Endothelial cell of umbilical vein (primary cell): ENCODE results near the gene CTU2. TPM values are rescaled to one million over a fixed set of nuclear protein-coding genes. Genes with fewer than 3 reads are reported as not detected.

Source experiments
- BruUV-seq: library from RNA; stranded (reverse); fragments of 400-500 nt; replicated peaks from 2 replicates; lab custom pipeline; 2021; lab: Mats Ljungman, UMichigan
- CTCF ChIA-PET: fragments of 300-600, 350-600 bp; sonication (Branson Sonifier 250); formaldehyde crosslinking; loops from one replicate; lab custom pipeline; 2021; ENCODE audit warnings: antibody characterized with exemption, inconsistent platforms; lab: Charles Lee
- POLR2A ChIA-PET: fragments of 300-600, 350-600 bp; sonication (Branson Sonifier 250); formaldehyde crosslinking; loops from one replicate; lab custom pipeline; 2021; ENCODE audit warnings: antibody characterized with exemption, inconsistent platforms; lab: Charles Lee
- DNase-seq: peaks from one replicate; pipeline ENCODE4 v3.0.0-alpha.2; 2011; ENCODE audit warnings: low read depth, low spot score
- FAIRE-seq: peaks from 2 replicates; lab custom pipeline; 2011; peaks lifted over from hg19 to GRCh38; lab: Jason Lieb, UNC
- H2AFZ ChIP-seq: 2 replicates; pipeline ENCODE4 v1.6.0; 2012; ENCODE audit warnings: low read depth, low read length, control low read depth, inconsistent platforms
- H3K27ac ChIP-seq: 2 replicates; pipeline ENCODE4 v1.5.1; 2011; ENCODE audit warnings: low read depth, mild to moderate bottlenecking, control low read depth, low read length, moderate library complexity; ENCODE audit not compliant: insufficient read depth
- H3K27me3 ChIP-seq, 2 experiments: 2 replicates each; pipeline versions ENCODE4 v1.6.0 to v1.6.1; 2011; ENCODE audit warnings: low read length in 2 of 2, mixed read lengths in 1 of 2; ENCODE audit not compliant: control insufficient read depth in 2 of 2, insufficient read depth in 2 of 2
- H3K36me3 ChIP-seq, 2 experiments: 2 replicates in 1 of 2; 3 replicates in 1 of 2; pipeline ENCODE4 v1.5.1; 2011; ENCODE audit warnings: low read length in 2 of 2, mild to moderate bottlenecking in 1 of 2, moderate library complexity in 1 of 2; ENCODE audit not compliant: control insufficient read depth in 2 of 2, insufficient read depth in 2 of 2; ENCODE audit errors: extremely low read depth in 1 of 2
- H3K4me1 ChIP-seq: 3 replicates; pipeline ENCODE4 v1.5.1; 2011; ENCODE audit warnings: mild to moderate bottlenecking, low read length; ENCODE audit not compliant: control insufficient read depth, insufficient read depth; ENCODE audit errors: extremely low read depth
- H3K4me2 ChIP-seq: 2 replicates; pipeline ENCODE4 v1.6.1; 2011; ENCODE audit warnings: low read length, control low read depth, mixed read lengths; ENCODE audit not compliant: insufficient read depth
- H3K4me3 ChIP-seq, 3 experiments: fragments of 200-600 bp in 1 of 3; sonication (generic), shearing (Covaris generic) in 1 of 3; replicated peaks in 1 of 3; 2 replicates each; pipeline ENCODE4 v1.5.1; 2011 to 2016; ENCODE audit warnings: control low read depth in 3 of 3, low read length in 3 of 3, mild to moderate bottlenecking in 2 of 3, inconsistent platforms in 1 of 3, low read depth in 1 of 3, moderate library complexity in 1 of 3; ENCODE audit not compliant: insufficient read depth in 1 of 3
- H3K79me2 ChIP-seq: 2 replicates; pipeline ENCODE4 v1.6.0; 2012; ENCODE audit warnings: low read length, inconsistent platforms; ENCODE audit not compliant: control insufficient read depth, insufficient read depth
- H3K9ac ChIP-seq: replicated peaks from 2 replicates; pipeline ENCODE3; 2011; ENCODE audit warnings: low read length, control low read depth; ENCODE audit not compliant: insufficient read depth; ENCODE audit errors: extremely low read depth
- H3K9me1 ChIP-seq: replicated peaks from 3 replicates; pipeline ENCODE4 v1.6.0; 2011; ENCODE audit warnings: mild to moderate bottlenecking, low read length; ENCODE audit not compliant: control insufficient read depth, insufficient read depth; ENCODE audit errors: extremely low read depth
- H3K9me3 ChIP-seq: replicated peaks from 2 replicates; pipeline ENCODE4 v1.5.1; 2012; ENCODE audit warnings: low read length, inconsistent platforms; ENCODE audit not compliant: control insufficient read depth, insufficient read depth
- H4K20me1 ChIP-seq: replicated peaks from 2 replicates; pipeline ENCODE3; 2011; ENCODE audit warnings: mild to moderate bottlenecking, low read length; ENCODE audit not compliant: control insufficient read depth, insufficient read depth; ENCODE audit errors: extremely low read depth
- CTCF ChIP-seq, 2 donors: IDR thresholded peaks; 1 replicate in 1 of 2; 2 replicates in 1 of 2; pipeline ENCODE4 v1.5.1; 2011; ENCODE audit warnings: low read length in 2 of 2, mild to moderate bottlenecking in 2 of 2, moderate library complexity in 2 of 2, control low read depth in 1 of 2, inconsistent platforms in 1 of 2, low read depth in 1 of 2; ENCODE audit not compliant: insufficient read depth in 1 of 2; ENCODE audit errors: extremely low read depth in 1 of 2
- EZH2 ChIP-seq: IDR thresholded peaks from 2 replicates; pipeline ENCODE4 v1.6.1; 2012; ENCODE audit warnings: borderline replicate concordance, low read depth, mild to moderate bottlenecking, moderate library complexity, low read length, inconsistent platforms; ENCODE audit not compliant: severe bottlenecking
- FOS ChIP-seq: IDR thresholded peaks from 2 replicates; pipeline ENCODE4 v1.6.1; 2011; ENCODE audit warnings: mild to moderate bottlenecking, low read length, moderate library complexity, borderline replicate concordance; ENCODE audit not compliant: insufficient read depth
- GATA2 ChIP-seq: IDR thresholded peaks from 2 replicates; pipeline ENCODE4 v1.7.0; 2011; ENCODE audit warnings: low read depth, mild to moderate bottlenecking, moderate library complexity, mixed read lengths, low read length; ENCODE audit not compliant: insufficient read length, insufficient read depth
- JUN ChIP-seq: IDR thresholded peaks from 2 replicates; pipeline ENCODE4 v1.6.1; 2011; ENCODE audit warnings: borderline replicate concordance, low read depth; ENCODE audit not compliant: insufficient read length, insufficient read depth
- MAX ChIP-seq: IDR thresholded peaks from 2 replicates; pipeline ENCODE4 v1.6.1; 2011; ENCODE audit not compliant: insufficient read depth, insufficient read length
- MYC ChIP-seq: IDR thresholded peaks from one replicate; pipeline ENCODE4 v1.6.1; 2011; ENCODE audit warnings: mild to moderate bottlenecking, low read depth, low read length
- POLR2A ChIP-seq: IDR thresholded peaks from 2 replicates; pipeline ENCODE4 v1.6.1; 2012; ENCODE audit warnings: low read depth, mild to moderate bottlenecking, control low read depth, low read length
- POLR2AphosphoS5 ChIP-seq: IDR thresholded peaks from 2 replicates; pipeline ENCODE4 v1.6.1; 2012; ENCODE audit warnings: low read depth, mild to moderate bottlenecking, control low read depth, low read length, moderate library complexity; ENCODE audit not compliant: insufficient read depth
- dilution Hi-C: fragments of 300-500 bp; cut with MboI; formaldehyde crosslinking; loops from one replicate; pipeline ENCODE4 v1.15.0; 2019; ENCODE audit warnings: low sequenced_read_pairs; ENCODE audit not compliant: extremely low pct_ligation_motif_present
- intact Hi-C: fragments of 100-400 bp; cut with micrococcal nuclease; formaldehyde crosslinking; loops from one replicate; pipeline ENCODE4 v1.10.0; 2022
- polyA plus RNA-seq, 4 experiments: library from polyadenylated mRNA; depleted of rRNA in 3 of 4; stranded (reverse) in 3 of 4; unstranded in 1 of 4; fragments of >200 nt; gene quantifications; 2 replicates each; pipeline versions ENCODE4 v1.2.1 to v1.2.3, GENCODE V29; 2011 to 2012; ENCODE audit warnings: missing spikeins in 1 of 4
- total RNA-seq: library from RNA; stranded (reverse); gene quantifications from 2 replicates; pipeline ENCODE4 v1.2.3, GENCODE V29; 2021

The CTU2 gene
- total and polyA plus RNA-seq, 2 donors (not counting 3 experiments of a cell fraction or from before 2014, with no cell fraction given): 26.1 to 33.7 TPM

GRCh38 chr16:88662843-88663606 lies 43.3 kb upstream of the CTU2 start, which contains the start of gene MVD:
Gene MVD (minus strand): TSS chr16:88663091. CDS start chr16:88663080, 11 bp downstream.
- peak; percentile 99 for FAIRE-seq
- POLR2A ChIA-PET: interaction anchor here (0.5 to 1.8 kb wide), 3 partner anchors 12 to 437 kb away, joined by 3 to 4 read pairs (median 3); no protein-coding TSS in a partner anchor

More at GRCh38 chr16:88662843-88663606, 43.3 kb upstream of the CTU2 start, which contains the start of gene MVD:
- H3K9me1 ChIP-seq: no peaks in the 10 kb centered on the region
- no TSS peak for BruUV-seq
- H3K27ac ChIP-seq: peak within 1 kb of the TSS; percentile 52
- H3K79me2 ChIP-seq: peaks cover 37% of the 10 kb centered on the region
- DNase-seq: peak; percentile 99
- peaks cover 0 to under 1% of the 10 kb centered on the region in 2 experiments for H3K36me3 ChIP-seq
- TF ChIP-seq GATA2 (no peak), FOS (no peak), POLR2A (peak; percentile 93), CTCF (IDR thresholded peaks at IDR 0.05; ENCODE audit: extremely low read depth in 1 of 2, insufficient read depth in 1 of 2, low read depth in 1 of 2, low read length in 2 of 2) (no peak), MAX (no peak), JUN (no peak), POLR2AphosphoS5 (peak; percentile 92), MYC (no peak), EZH2 (no peak)
- H3K9ac ChIP-seq: peak within 1 kb of the TSS; percentile 81
- CTCF ChIA-PET: interaction anchor here (1.0 to 1.4 kb wide), 4 partner anchors 33 to 74 kb away, joined by 3 to 5 read pairs (median 4); no protein-coding TSS in a partner anchor
- dilution Hi-C loops: no loop called here
- H3K9me3 ChIP-seq: no peaks in the 10 kb centered on the region
- peak within 1 kb of the TSS; percentile 88 for H2AFZ ChIP-seq
- no peaks in the 10 kb centered on the region for H3K27me3 ChIP-seq
- peak within 1 kb of the TSS; percentile 79 for H3K4me2 ChIP-seq
- no peaks in the 10 kb centered on the region for H4K20me1 ChIP-seq
- peak within 1 kb of the TSS; percentile 77 to 81 (median 78) for H3K4me3 ChIP-seq
- intact Hi-C loops: loop anchor here (2.0 kb wide), 3 partner anchors 24 to 38 kb away; partner anchors contain the start of gene SNAI3
- H3K4me1 ChIP-seq: peaks cover 20% of the 10 kb centered on the region
